ENCODE data around the gene PC.

GRCh38 chr11:66986178-66986545 lies 28.0 kb upstream of the PC start:
- TF ChIP-seq POLR2A (IDR thresholded peaks at IDR 0.05) (no peak), CTCF (IDR thresholded peaks at IDR 0.05) (no peak)

Data from heart left ventricle (tissue), 13 donors.